IPS-11a (cell line): Measurements from ENCODE around the gene FBP2.
"Not testable (repeated sequence)": the region's sequence is repeated elsewhere in the genome, so short reads cannot be mapped to it uniquely, and the experiment has no call there.

Experiments used
- H3K4me3 ChIP-seq: one replicate; pipeline ENCODE4 v1.5.1; 2013; ENCODE audit warnings: low read depth, low read length, control low read depth

Gene FBP2

DNA sequence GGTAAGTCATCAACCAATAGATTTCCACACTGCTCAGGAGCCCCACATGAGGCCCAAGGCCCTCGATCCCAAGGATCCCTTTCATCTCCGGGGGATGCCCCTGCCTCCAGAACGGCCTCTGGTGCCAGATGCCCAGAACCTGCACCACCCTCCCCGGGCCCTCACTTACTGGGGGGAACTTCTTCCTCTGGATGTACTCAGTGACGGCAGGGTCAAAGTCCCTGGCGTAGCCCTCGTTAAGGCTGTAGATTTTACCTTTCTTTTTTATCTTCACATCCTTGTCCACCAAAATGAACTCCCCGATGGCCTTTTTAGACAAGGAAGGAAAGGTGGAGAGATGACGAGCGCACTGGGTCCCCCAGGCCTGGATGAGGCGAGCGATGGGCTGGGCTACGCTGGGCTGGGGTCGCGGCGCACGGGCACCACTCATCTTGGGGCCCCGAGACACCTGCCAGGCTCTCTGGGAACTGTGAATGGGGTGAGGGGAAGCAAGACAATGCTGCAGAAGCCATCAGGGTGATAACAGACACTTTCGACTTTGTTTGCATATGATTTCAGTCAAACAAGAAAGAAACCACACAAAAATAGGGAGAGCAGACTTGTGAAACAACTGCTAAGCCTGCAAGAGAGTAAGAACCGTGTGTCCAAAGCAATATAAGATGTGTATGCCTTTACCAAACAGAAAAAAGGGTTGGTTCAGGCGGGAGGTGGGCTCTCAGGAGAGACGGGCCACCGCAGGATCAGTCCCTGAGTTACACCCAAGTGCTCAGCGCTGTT, 13.2 kb upstream of the FBP2 start:
- no peak overlapping the region for H3K4me3 ChIP-seq

DNA sequence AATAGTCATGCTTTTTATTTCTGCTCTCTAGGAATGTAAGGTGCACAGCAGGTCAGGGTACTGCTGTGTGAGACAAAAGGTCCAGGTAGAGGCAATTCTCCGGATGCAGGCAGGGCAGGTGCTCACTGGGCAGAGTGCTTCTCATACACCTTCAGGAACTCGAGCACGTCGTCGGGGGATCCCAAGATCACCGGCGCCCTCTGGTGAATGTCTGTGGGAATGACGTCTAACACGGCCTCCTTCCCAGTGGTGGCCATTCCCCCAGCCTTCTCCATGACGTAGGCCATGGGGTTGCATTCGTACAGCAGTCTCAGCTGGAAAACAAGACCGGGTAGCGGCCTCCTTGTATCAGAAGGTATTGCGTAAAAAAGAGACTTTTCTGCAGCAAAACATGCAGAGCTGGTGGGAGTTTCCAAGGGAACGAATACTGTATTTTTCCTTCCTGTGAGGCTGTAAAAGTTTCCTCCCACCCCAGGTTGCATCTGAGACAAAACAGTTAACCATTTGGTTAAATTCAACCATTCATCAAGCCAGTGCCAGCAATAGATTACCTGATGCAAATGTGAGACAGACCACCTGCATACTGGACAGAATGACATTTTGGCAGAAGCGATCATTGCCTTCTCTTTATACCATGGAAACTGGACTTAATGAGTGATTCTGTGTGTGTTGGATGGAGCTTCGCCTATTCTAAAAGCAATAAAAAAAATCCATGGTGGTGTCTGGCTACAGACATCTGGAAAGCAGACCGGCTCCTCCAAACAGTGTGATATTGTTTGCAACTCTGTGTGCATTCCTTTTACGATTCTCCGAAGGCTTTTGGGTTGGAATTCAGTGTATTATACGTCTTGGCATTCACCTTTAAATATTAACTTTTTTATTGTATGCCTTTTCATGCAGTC, 9.9 kb upstream of the FBP2 start:
- H3K4me3 ChIP-seq: no peak overlapping the region

DNA sequence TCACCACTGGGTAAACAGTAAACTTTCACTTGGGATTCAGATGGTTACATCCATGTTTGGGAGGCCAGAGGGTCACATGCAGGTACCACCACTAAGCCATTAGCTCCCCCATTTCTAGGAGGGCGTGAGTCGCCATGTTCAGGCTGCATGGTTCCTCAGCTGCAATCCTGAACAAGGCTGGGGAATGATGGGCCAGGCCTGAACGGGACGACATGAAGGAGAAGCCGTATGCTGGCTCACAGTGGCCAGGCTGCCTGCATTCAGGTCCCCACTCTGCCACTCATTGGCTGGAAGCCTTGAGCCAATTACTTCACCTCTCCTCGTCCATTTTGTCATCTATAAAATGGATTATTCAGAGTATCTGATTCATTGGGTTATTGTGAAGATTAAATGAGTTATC, 9.0 kb upstream of the FBP2 start:
- H3K4me3 ChIP-seq: no peak overlapping the region

DNA sequence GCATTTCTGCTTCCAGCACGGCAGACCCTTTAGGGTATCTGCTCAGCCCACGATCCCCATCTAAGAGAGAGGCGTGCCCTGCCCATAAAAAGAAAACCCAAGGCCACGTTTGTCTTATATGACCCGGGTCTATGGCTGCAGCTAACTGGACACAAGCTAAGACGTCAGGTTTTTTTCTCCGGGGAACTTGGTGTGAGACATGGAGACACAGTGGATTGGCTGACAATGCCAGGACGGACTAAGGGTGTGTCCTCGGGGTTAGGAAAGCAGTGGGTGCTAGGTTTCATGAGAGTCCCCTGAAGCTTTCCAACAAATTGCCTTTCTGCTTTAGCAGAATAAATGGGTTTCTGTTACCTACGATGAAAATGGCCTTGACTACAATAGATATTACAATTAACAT, 7.1 kb upstream of the FBP2 start:
- no peak overlapping the region for H3K4me3 ChIP-seq

DNA sequence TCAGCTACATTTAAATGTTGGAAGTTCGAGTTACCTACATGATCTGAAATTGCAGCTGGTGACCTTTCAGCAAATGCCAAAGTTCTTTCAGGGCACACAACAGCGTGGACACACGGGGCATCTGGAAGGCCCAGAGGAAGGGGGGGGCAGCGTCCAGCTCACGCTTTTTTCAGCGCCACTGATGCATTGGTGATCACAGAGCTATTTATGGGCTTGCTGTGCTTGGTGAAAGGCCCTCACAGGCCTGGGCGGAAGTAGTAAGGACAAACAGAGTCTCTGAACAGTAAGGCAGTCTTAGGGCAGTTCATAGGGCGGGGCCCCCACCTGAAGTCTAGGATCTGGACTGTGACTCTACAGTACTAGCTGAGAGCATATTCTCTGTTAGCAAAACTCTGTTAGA, 6.6 kb upstream of the FBP2 start:
- H3K4me3 ChIP-seq: no peak overlapping the region

- H3K4me3 ChIP-seq: no peak overlapping the region
Observed at GRCh38 chr9:94599102-94599501, 5.5 kb upstream of the FBP2 start.

- not testable (repeated sequence) for H3K4me3 ChIP-seq
Observed at GRCh38 chr9:94592683-94593082, 941 bp downstream of the FBP2 start.

GRCh38 chr9:94591876-94592275, 1.7 kb downstream of the FBP2 start:
- H3K4me3 ChIP-seq: no peak overlapping the region

DNA sequence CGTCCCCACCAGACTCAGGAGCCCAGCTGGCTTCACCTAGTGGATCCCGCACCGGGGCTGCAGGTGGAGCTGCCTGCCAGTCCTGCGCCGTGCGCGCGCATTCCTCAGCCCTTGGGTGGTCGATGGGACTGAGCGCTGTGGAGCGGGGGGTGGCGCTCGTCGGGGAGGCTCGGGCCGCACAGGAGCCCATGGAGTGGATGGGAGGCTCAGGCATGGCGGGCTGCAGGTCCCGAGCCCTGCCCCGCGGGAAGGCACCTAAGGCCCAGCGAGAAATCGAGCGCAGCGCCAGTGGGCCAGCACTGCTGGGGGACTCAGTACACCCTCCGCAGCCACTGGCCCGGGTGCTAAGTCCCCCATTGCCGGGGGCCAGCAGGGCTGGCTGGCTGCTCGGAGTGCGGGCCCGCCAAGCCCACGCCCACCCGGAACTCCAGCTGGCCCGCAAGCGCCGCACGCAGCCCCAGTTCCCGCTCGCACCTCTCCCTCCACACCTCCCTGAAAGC, 2.5 kb downstream of the FBP2 start:
- not testable (repeated sequence) for H3K4me3 ChIP-seq

DNA sequence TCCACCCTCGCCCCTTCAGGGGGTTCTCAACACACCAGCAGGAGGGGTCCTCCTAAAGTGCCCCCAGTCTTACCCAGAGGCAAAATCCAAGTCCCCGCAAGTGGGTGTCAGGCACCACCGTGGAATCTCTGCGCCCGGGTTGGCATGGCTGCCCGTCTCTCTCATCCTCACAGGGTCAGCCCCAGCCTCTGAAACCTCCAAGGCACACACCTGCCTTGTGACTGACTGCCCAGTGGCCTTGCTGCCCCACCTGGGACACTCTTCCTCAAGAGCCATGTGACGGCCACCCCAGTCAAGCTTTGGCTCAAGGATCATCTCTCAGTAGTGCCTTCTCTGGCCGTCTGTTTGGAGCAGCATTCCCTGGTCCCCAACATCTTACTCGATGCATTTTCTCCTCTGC, 4.9 kb downstream of the FBP2 start:
- no peak overlapping the region for H3K4me3 ChIP-seq

GRCh38 chr9:94586814-94587213, 6.8 kb downstream of the FBP2 start:
- no peak overlapping the region for H3K4me3 ChIP-seq

- no peak overlapping the region for H3K4me3 ChIP-seq
Observed at GRCh38 chr9:94586316-94586715, 7.3 kb downstream of the FBP2 start.

- no peak overlapping the region for H3K4me3 ChIP-seq
Observed at GRCh38 chr9:94584555-94584954, 9.1 kb downstream of the FBP2 start.

- H3K4me3 ChIP-seq: no peak overlapping the region
Observed at GRCh38 chr9:94581728-94582127, 11.9 kb downstream of the FBP2 start.

DNA sequence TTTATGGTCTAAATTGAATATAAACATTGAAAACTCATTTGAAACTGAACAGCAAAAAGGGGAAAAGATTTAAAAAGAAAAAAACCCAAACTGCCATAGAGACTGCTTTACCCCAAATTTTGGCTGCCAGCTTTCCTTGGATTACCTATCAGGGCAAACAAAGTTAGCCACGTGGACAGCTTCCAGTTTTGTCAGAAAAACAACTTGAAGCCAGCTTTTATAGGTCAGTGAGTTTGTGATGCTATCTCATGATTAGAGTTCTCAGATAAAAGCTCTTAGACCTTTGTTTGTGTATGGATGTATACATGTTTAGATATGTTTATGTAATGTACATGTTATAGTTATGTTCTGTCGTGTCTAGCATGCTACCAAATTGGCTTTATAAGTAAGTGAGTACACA, 16.1 kb downstream of the FBP2 start:
- H3K4me3 ChIP-seq: no peak overlapping the region

GRCh38 chr9:94577036-94577435, 16.6 kb downstream of the FBP2 start:
- no peak overlapping the region for H3K4me3 ChIP-seq

DNA sequence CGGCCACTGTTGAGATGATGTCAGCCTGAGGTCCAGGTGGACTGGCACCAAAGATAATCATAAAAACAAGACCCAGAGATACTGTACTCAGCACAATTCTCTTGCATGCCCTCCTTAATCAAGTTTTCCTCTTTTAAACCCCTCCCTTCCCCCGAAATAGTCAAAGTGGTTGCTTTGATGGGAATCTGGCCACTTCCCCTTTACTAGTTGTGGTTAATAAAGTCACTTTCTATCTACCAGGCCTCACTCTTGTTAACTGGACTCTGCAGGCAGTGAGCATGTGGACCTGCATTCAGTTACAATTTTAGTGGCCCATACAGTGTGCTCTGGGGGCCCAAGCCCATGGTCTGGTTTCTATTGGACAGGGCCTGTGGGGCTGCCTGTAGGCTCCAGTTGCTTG, 17.5 kb downstream of the FBP2 start:
- no peak overlapping the region for H3K4me3 ChIP-seq

DNA sequence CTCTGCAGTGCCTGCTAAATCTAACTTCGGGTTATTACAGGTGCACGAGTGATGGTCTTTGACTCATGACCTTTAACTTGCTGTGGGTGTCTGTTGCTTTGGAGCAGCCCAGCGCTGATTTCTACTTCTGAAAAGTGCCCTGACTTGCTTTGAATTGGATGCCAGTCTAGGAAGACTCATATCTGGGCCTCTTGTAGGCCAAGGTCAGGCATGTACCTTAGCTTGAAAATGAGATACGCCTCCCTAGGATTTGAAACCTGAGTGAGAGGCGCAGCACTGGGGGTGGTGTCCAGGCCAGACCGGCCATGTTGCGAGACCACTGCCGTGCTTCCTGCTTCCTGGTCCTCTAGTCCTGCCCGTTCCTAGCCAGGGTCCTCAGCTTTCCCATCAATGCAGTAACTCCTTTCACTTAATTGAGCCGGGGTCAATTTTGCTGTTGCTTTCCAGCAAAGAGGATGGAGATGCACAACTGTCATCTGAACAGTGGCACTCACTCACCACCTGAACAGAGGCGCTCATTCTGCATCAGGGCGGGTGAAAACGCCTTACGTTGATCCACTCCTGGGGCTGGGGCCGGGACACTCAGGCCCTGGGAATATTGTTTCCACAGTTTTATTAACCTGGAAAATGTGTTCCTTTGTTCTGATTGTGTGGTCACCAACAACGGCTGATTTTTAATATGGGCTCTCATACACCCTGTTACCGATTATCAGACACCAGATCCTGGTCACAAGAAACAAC, 24.5 kb downstream of the FBP2 start:
- H3K4me3 ChIP-seq: no peak overlapping the region

DNA sequence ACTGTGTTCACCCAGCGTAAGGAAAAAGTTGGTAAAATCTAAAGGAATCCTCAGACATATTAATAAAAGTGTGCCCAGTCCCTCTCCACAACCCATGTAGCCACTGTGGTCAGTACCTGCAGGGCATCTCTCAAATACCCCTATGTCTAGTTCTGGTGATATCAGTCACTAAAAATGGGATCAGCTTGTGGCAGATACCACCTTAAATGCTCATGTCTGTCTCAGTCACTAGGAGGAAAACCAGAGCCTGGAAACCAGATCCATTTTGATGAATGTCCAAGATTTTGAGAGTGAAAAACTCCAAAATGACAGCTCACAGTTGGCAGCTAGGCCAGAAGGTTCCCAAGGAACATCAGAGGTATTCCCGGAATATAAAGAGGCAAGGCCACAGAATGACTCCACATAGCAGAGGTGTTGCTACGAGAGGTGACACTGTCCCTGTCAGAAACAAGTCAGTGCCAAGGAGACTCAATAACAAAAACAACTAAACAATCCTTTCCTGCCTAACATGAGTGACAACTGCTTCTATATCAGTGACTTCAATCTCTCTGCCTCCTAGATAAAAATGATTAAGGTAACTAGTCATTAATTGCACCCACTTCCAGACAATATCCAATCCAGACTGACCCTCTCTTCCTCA, 25.3 kb downstream of the FBP2 start:
- H3K4me3 ChIP-seq: no peak overlapping the region

DNA sequence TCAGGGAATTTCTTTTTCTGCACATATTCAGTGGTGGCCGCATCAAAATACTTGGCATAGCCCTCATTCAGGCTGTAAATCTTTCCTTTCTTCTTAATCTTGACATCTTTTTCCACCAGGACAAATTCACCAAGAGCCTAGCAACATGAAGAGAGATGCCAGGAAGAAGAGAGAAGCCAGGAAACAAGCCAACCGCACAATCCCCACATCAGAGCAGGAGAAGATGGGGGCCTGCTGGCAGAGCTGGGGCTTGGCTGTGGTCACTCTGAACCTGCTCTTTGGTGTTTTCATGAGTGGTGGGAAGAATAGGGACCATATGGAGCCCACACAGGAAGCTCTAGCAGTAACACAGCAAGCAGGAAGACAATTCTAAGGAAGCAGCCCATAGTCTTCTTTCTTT, 26.4 kb downstream of the FBP2 start:
- H3K4me3 ChIP-seq: no peak overlapping the region

DNA sequence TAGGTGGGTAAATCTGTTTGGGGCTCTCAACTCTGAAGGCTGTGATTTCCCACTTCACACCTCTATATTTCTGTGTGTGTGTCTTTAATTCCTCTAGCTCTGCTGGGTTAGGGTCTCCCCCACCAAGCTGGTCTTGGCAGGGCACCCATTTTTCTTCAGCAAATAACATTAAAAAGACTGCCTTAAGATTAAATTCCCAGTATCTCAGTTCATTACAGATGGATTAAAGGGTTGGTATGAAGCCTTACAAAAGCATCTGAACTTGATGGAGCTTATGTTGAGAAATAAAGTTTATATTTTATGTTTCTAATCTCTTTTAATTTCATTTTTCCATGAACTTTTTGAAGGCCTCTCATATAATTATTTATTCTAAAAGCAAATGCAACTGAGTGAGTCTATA, 27.1 kb downstream of the FBP2 start:
- H3K4me3 ChIP-seq: no peak overlapping the region
